Renal cortical epithelial cell (primary cell): Measurements from ENCODE around the gene PFKFB3. TPM values are rescaled to one million over a fixed set of nuclear protein-coding genes. Genes with fewer than 3 reads are reported as not detected.
"Not testable (repeated sequence)": the region's sequence is repeated elsewhere in the genome, so short reads cannot be mapped to it uniquely, and the experiment has no call there.

Source experiments
- DNase-seq: peaks from one replicate; pipeline ENCODE4 v3.0.0-alpha.2; 2011; ENCODE audit warnings: low read depth
- total RNA-seq: library from RNA; depleted of rRNA; stranded (reverse); fragments of >200 nt; gene quantifications from 2 replicates; pipeline ENCODE4 v1.2.3, GENCODE V29; 2014

PFKFB3 gene
- 35.8 and 493 TPM in 2 replicates for total RNA-seq

GRCh38 chr10:6202684-6203330 is at the start of gene PFKFB3:
TSS of gene PFKFB3 (plus strand) at chr10:6202932. CDS start at chr10:6203261, 329 bp downstream.
- DNase-seq: peak; percentile 71

GRCh38 chr10:6153845-6154244 is 48.9 kb upstream of the PFKFB3 start:
- DNase-seq: no peak

- DNase-seq: no peak
These were observed 48.2 kb upstream of the PFKFB3 start for GRCh38 chr10:6154566-6154965.

GRCh38 chr10:6158276-6158675 is 44.5 kb upstream of the PFKFB3 start:
- no peak for DNase-seq

- DNase-seq: no peak
These were observed 40.8 kb upstream of the PFKFB3 start for GRCh38 chr10:6161921-6162320.

GRCh38 chr10:6162589-6163356 is 40.0 kb upstream of the PFKFB3 start:
- no peak for DNase-seq

GRCh38 chr10:6163364-6164270 is 39.1 kb upstream of the PFKFB3 start:
- DNase-seq: peak; percentile 59

- no peak for DNase-seq
These were observed 38.2 kb upstream of the PFKFB3 start for GRCh38 chr10:6164271-6165095.

GRCh38 chr10:6165221-6165725 is 37.5 kb upstream of the PFKFB3 start:
- DNase-seq: no peak

GRCh38 chr10:6165933-6166332 is 36.8 kb upstream of the PFKFB3 start:
- DNase-seq: not testable (repeated sequence)

GRCh38 chr10:6167456-6167855 is 35.3 kb upstream of the PFKFB3 start:
- no peak for DNase-seq

- DNase-seq: no peak
These were observed 34.6 kb upstream of the PFKFB3 start for GRCh38 chr10:6168084-6168483.

- DNase-seq: no peak
These were observed 32.1 kb upstream of the PFKFB3 start for GRCh38 chr10:6170638-6171037.

- DNase-seq: no peak
These were observed 30.6 kb upstream of the PFKFB3 start for GRCh38 chr10:6171881-6172695.

GRCh38 chr10:6173203-6173602 is 29.5 kb upstream of the PFKFB3 start:
- no peak for DNase-seq

- DNase-seq: no peak
These were observed 28.4 kb upstream of the PFKFB3 start for GRCh38 chr10:6174201-6174874.

GRCh38 chr10:6175329-6176055 is 27.2 kb upstream of the PFKFB3 start:
- DNase-seq: no peak

GRCh38 chr10:6176691-6177231 is 26.0 kb upstream of the PFKFB3 start:
- peak; percentile 83 for DNase-seq

- no peak for DNase-seq
These were observed 24.9 kb upstream of the PFKFB3 start for GRCh38 chr10:6177880-6178281.
